ENCODE results near the gene PDE4D.

The PDE4D gene

GRCh38 chr5:59525957-59526356, 367.6 kb downstream of the PDE4D start:
- FAIRE-seq (no peak), DNase-seq (ENCODE audit: insufficient read length, low spot score) (no peak)
- TF ChIP-seq POU2F2 (IDR thresholded peaks at IDR 0.05; ENCODE audit: low read depth, low read length) (no peak), SPI1 (IDR thresholded peaks at IDR 0.05; ENCODE audit: low read depth, low read length) (no peak), POLR2A (IDR thresholded peaks at IDR 0.05; ENCODE audit: low read depth, low read length) (no peak), PAX5 (IDR thresholded peaks at IDR 0.05; ENCODE audit: insufficient read depth, low read length, severe bottlenecking) (no peak), POLR2AphosphoS5 (IDR thresholded peaks at IDR 0.05; ENCODE audit: low read depth, low read length) (no peak), TAF1 (IDR thresholded peaks at IDR 0.05; ENCODE audit: low read depth, low read length) (no peak)

GRCh38 chr5:59525311-59525710, 368.2 kb downstream of the PDE4D start:
- no peak for TF ChIP-seq POLR2A (IDR thresholded peaks at IDR 0.05; ENCODE audit: low read depth, low read length)
- no peak for TF ChIP-seq TAF1 (IDR thresholded peaks at IDR 0.05; ENCODE audit: low read depth, low read length)
- no peak for TF ChIP-seq POLR2AphosphoS5 (IDR thresholded peaks at IDR 0.05; ENCODE audit: low read depth, low read length)
- no peak for TF ChIP-seq SPI1 (IDR thresholded peaks at IDR 0.05; ENCODE audit: low read depth, low read length)
- no peak for TF ChIP-seq POU2F2 (IDR thresholded peaks at IDR 0.05; ENCODE audit: low read depth, low read length)
- no peak for TF ChIP-seq PAX5 (IDR thresholded peaks at IDR 0.05; ENCODE audit: insufficient read depth, low read length, severe bottlenecking)
- FAIRE-seq (no peak), DNase-seq (ENCODE audit: insufficient read length, low spot score) (no peak)

GRCh38 chr5:59522201-59522831, 371.2 kb downstream of the PDE4D start:
- DNase-seq (ENCODE audit: insufficient read length, low spot score): no peak
- no peak for FAIRE-seq
- TF ChIP-seq PAX5 (IDR thresholded peaks at IDR 0.05; ENCODE audit: insufficient read depth, low read length, severe bottlenecking) (no peak), POU2F2 (IDR thresholded peaks at IDR 0.05; ENCODE audit: low read depth, low read length) (no peak), TAF1 (IDR thresholded peaks at IDR 0.05; ENCODE audit: low read depth, low read length) (no peak), POLR2A (IDR thresholded peaks at IDR 0.05; ENCODE audit: low read depth, low read length) (no peak), POLR2AphosphoS5 (IDR thresholded peaks at IDR 0.05; ENCODE audit: low read depth, low read length) (no peak), SPI1 (IDR thresholded peaks at IDR 0.05; ENCODE audit: low read depth, low read length) (no peak)

- TF ChIP-seq POU2F2 (IDR thresholded peaks at IDR 0.05; ENCODE audit: low read depth, low read length) (no peak), TAF1 (IDR thresholded peaks at IDR 0.05; ENCODE audit: low read depth, low read length) (no peak), POLR2A (IDR thresholded peaks at IDR 0.05; ENCODE audit: low read depth, low read length) (no peak), SPI1 (IDR thresholded peaks at IDR 0.05; ENCODE audit: low read depth, low read length) (no peak), PAX5 (IDR thresholded peaks at IDR 0.05; ENCODE audit: insufficient read depth, low read length, severe bottlenecking) (no peak), POLR2AphosphoS5 (IDR thresholded peaks at IDR 0.05; ENCODE audit: low read depth, low read length) (no peak)
- FAIRE-seq: no peak
- no peak for DNase-seq (ENCODE audit: insufficient read length, low spot score)
Measured at GRCh38 chr5:59521476-59521875, 372.1 kb downstream of the PDE4D start.

GRCh38 chr5:59519338-59519737, 374.2 kb downstream of the PDE4D start:
- no peak for FAIRE-seq
- TF ChIP-seq PAX5 (IDR thresholded peaks at IDR 0.05; ENCODE audit: insufficient read depth, low read length, severe bottlenecking): no peak
- DNase-seq (ENCODE audit: insufficient read length, low spot score): no peak

- FAIRE-seq (no peak), DNase-seq (ENCODE audit: insufficient read length, low spot score) (no peak)
- no peak for TF ChIP-seq TAF1 (IDR thresholded peaks at IDR 0.05; ENCODE audit: low read depth, low read length)
- no peak for TF ChIP-seq POLR2AphosphoS5 (IDR thresholded peaks at IDR 0.05; ENCODE audit: low read depth, low read length)
- no peak for TF ChIP-seq POU2F2 (IDR thresholded peaks at IDR 0.05; ENCODE audit: low read depth, low read length)
- no peak for TF ChIP-seq PAX5 (IDR thresholded peaks at IDR 0.05; ENCODE audit: insufficient read depth, low read length, severe bottlenecking)
- no peak for TF ChIP-seq POLR2A (IDR thresholded peaks at IDR 0.05; ENCODE audit: low read depth, low read length)
- TF ChIP-seq SPI1 (IDR thresholded peaks at IDR 0.05; ENCODE audit: low read depth, low read length): no peak
Measured at GRCh38 chr5:59517926-59518585, 375.5 kb downstream of the PDE4D start.

- DNase-seq (ENCODE audit: insufficient read length, low spot score): no peak
- TF ChIP-seq TAF1 (IDR thresholded peaks at IDR 0.05; ENCODE audit: low read depth, low read length) (no peak), POLR2A (IDR thresholded peaks at IDR 0.05; ENCODE audit: low read depth, low read length) (no peak)
- FAIRE-seq: no peak
Measured at GRCh38 chr5:59516161-59516560, 377.4 kb downstream of the PDE4D start.

GRCh38 chr5:59506285-59506877, 387.1 kb downstream of the PDE4D start:
- FAIRE-seq (no peak), DNase-seq (ENCODE audit: insufficient read length, low spot score) (no peak)
- TF ChIP-seq POLR2A (IDR thresholded peaks at IDR 0.05; ENCODE audit: low read depth, low read length) (no peak), POU2F2 (IDR thresholded peaks at IDR 0.05; ENCODE audit: low read depth, low read length) (no peak), PAX5 (IDR thresholded peaks at IDR 0.05; ENCODE audit: insufficient read depth, low read length, severe bottlenecking) (no peak), TAF1 (IDR thresholded peaks at IDR 0.05; ENCODE audit: low read depth, low read length) (no peak), POLR2AphosphoS5 (IDR thresholded peaks at IDR 0.05; ENCODE audit: low read depth, low read length) (no peak), SPI1 (IDR thresholded peaks at IDR 0.05; ENCODE audit: low read depth, low read length) (no peak)

- TF ChIP-seq TAF1 (IDR thresholded peaks at IDR 0.05; ENCODE audit: low read depth, low read length): no peak
- TF ChIP-seq POU2F2 (IDR thresholded peaks at IDR 0.05; ENCODE audit: low read depth, low read length): no peak
- no peak for TF ChIP-seq POLR2A (IDR thresholded peaks at IDR 0.05; ENCODE audit: low read depth, low read length)
- no peak for TF ChIP-seq SPI1 (IDR thresholded peaks at IDR 0.05; ENCODE audit: low read depth, low read length)
- no peak for TF ChIP-seq POLR2AphosphoS5 (IDR thresholded peaks at IDR 0.05; ENCODE audit: low read depth, low read length)
- TF ChIP-seq PAX5 (IDR thresholded peaks at IDR 0.05; ENCODE audit: insufficient read depth, low read length, severe bottlenecking): no peak
- DNase-seq (ENCODE audit: insufficient read length, low spot score) (no peak), FAIRE-seq (no peak)
Measured at GRCh38 chr5:59504043-59504442, 389.5 kb downstream of the PDE4D start.

- DNase-seq (ENCODE audit: insufficient read length, low spot score): no peak
- no peak for FAIRE-seq
- TF ChIP-seq SPI1 (IDR thresholded peaks at IDR 0.05; ENCODE audit: low read depth, low read length) (no peak), POLR2A (IDR thresholded peaks at IDR 0.05; ENCODE audit: low read depth, low read length) (no peak), POLR2AphosphoS5 (IDR thresholded peaks at IDR 0.05; ENCODE audit: low read depth, low read length) (no peak), PAX5 (IDR thresholded peaks at IDR 0.05; ENCODE audit: insufficient read depth, low read length, severe bottlenecking) (no peak), TAF1 (IDR thresholded peaks at IDR 0.05; ENCODE audit: low read depth, low read length) (no peak), POU2F2 (IDR thresholded peaks at IDR 0.05; ENCODE audit: low read depth, low read length) (no peak)
Measured at GRCh38 chr5:59503220-59503619, 390.3 kb downstream of the PDE4D start.
